Skin of body (tissue), 2 donors: Measurements from ENCODE around the gene FUT7. TPM values are rescaled to one million over a fixed set of nuclear protein-coding genes. Genes with fewer than 3 reads are reported as not detected.
A peak's percentile ranks its signal among the peaks of the same experiment; 100 is the strongest.
"Not testable (repeated sequence)": the region's sequence is repeated elsewhere in the genome, so short reads cannot be mapped to it uniquely, and the experiment has no call there.

Source experiments
- DNase-seq: peaks from one replicate; lab custom pipeline; 2025; lab: John Stamatoyannopoulos, UW
- total RNA-seq: library from RNA; depleted of rRNA; stranded (reverse); fragments of >200 nt; gene quantifications from one replicate; pipeline ENCODE4 v1.2.3, GENCODE V29; 2014

FUT7 gene
- total RNA-seq, 1 donor from 2014 or later: 0.39 TPM

- no peak for DNase-seq
Observed at GRCh38 chr9:137006116-137007003, 25.5 kb downstream of the FUT7 start.

- DNase-seq: not testable (repeated sequence)
Observed at GRCh38 chr9:137004285-137004684, 27.6 kb downstream of the FUT7 start.

- DNase-seq: no peak
Observed at GRCh38 chr9:137002646-137003041, 29.2 kb downstream of the FUT7 start.

GRCh38 chr9:137001857-137002645 lies 29.8 kb downstream of the FUT7 start:
- DNase-seq: no peak

- no peak for DNase-seq
Observed at GRCh38 chr9:137000177-137000930, 31.5 kb downstream of the FUT7 start.

- no peak for DNase-seq
Observed at GRCh38 chr9:136997830-136998234, 34.1 kb downstream of the FUT7 start.

GRCh38 chr9:136997371-136997770 lies 34.5 kb downstream of the FUT7 start:
- DNase-seq: no peak

GRCh38 chr9:136996361-136997292 lies 35.3 kb downstream of the FUT7 start, which contains the start of gene CLIC3:
Gene CLIC3 (minus strand): TSS chr9:136996568. CDS start chr9:136996543, 25 bp downstream.
- DNase-seq: no peak

- DNase-seq: no peak
Observed at GRCh38 chr9:136995772-136996311, 36.0 kb downstream of the FUT7 start.

GRCh38 chr9:136995362-136995761 lies 36.5 kb downstream of the FUT7 start:
- no peak for DNase-seq

- no peak for DNase-seq
Observed at GRCh38 chr9:136994888-136995230, 37.0 kb downstream of the FUT7 start.

GRCh38 chr9:136994180-136994887 lies 37.6 kb downstream of the FUT7 start:
- no peak for DNase-seq

- DNase-seq: no peak
Observed at GRCh38 chr9:136992819-136993369, 39.0 kb downstream of the FUT7 start.

- peak; percentile 74 for DNase-seq
Observed at GRCh38 chr9:136991993-136992818, 39.7 kb downstream of the FUT7 start, which contains the start of gene PAXX. Gene PAXX (plus strand): TSS chr9:136992422. CDS start chr9:136992444, 22 bp downstream.

GRCh38 chr9:136990242-136990911 lies 41.5 kb downstream of the FUT7 start:
- DNase-seq: no peak

- DNase-seq: no peak
Observed at GRCh38 chr9:136988872-136989271, 43.0 kb downstream of the FUT7 start.

GRCh38 chr9:136985853-136986252 lies 46.0 kb downstream of the FUT7 start:
- DNase-seq: no peak
